Activated B cell treated with CpG ODN at 0.5 μM for 24 hours (primary cell): ENCODE results near the gene RFTN1. TPM values are rescaled to one million over a fixed set of nuclear protein-coding genes. Genes with fewer than 3 reads are reported as not detected.
A peak's percentile ranks its signal among the peaks of the same experiment; 100 is the strongest.

Experiments used
- ATAC-seq: fragments of 200-7000 bp; cut with Tn5 transposase; one replicate; pipeline ENCODE4 v1.10.0; 2021; ENCODE audit warnings: low read depth, mild to moderate bottlenecking, moderate library complexity
- CTCF ChIA-PET: fragments of 350-600 bp; sonication (Branson Sonifier 250); formaldehyde crosslinking; loops from one replicate; lab custom pipeline; 2021; ENCODE audit warnings: antibody characterized with exemption; lab: Charles Lee
- POLR2A ChIA-PET: fragments of 350-600 bp; sonication (Branson Sonifier 250); formaldehyde crosslinking; loops from one replicate; lab custom pipeline; 2021; ENCODE audit warnings: antibody characterized with exemption; lab: Charles Lee
- DNase-seq: peaks from one replicate; pipeline ENCODE4 v3.0.0; 2022
- H3K27ac Mint-ChIP-seq: one replicate; pipeline ENCODE4 v1.8.0; 2020; ENCODE audit warnings: mixed read lengths
- H3K27me3 Mint-ChIP-seq: one replicate; pipeline ENCODE4 v1.8.0; 2021; ENCODE audit warnings: mixed read lengths
- H3K36me3 Mint-ChIP-seq: one replicate; pipeline ENCODE4 v1.8.0; 2021; ENCODE audit warnings: low read depth, mixed read lengths
- H3K4me1 Mint-ChIP-seq: one replicate; pipeline ENCODE4 v1.8.0; 2021; ENCODE audit warnings: mixed read lengths
- H3K4me3 Mint-ChIP-seq: one replicate; pipeline ENCODE4 v1.8.0; 2020; ENCODE audit warnings: mild to moderate bottlenecking, mixed read lengths
- H3K9me3 Mint-ChIP-seq: one replicate; pipeline ENCODE4 v1.8.0; 2020; ENCODE audit warnings: mixed read lengths
- intact Hi-C: fragments of 100-400 bp; cut with micrococcal nuclease; formaldehyde crosslinking; loops from one replicate; pipeline ENCODE4 v1.15.1; 2024
- total RNA-seq: library from RNA; stranded (reverse); gene quantifications from 2 replicates; pipeline ENCODE4 v1.2.3, GENCODE V29; 2022
- TF ChIP-seq, protein P1 (sequence below): fragments of 200-600 bp; IDR thresholded peaks from one replicate; pipeline ENCODE4 v1.8.0; 2022; ENCODE audit warnings: antibody characterized with exemption, mild to moderate bottlenecking

Gene RFTN1
- total RNA-seq, 1 donor from 2014 or later: 365 TPM

DNA sequence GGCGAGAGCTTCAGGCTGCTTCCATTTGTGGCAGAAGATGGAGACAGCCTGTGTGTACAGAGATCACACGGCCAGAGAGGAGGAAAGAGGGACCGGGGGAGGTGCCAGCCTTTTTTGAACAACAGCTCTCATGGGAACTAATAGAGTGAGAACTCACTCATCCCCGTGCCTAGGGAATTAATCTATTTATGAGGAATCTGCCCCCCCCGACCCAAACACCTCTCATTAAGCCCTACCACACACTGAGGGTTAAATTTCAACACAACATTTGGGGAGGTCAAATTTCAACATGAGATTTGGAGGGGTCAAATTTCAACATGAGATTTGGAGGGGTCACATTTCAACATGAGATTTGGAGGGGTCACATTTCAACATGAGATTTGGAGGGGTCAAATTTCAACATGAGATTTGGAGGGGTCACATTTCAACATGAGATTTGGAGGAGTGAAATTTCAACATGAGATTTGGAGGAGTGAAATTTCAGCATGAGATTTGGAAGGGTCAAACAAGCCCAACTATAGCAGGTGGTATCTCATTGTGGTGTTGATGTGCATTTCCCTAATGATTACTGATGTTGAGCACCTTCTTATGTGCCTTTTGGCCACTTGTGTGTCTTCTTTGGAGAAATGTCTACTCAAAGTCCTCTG lies 20.6 kb upstream of the RFTN1 start:
- H3K27ac Mint-ChIP-seq: no peak overlapping the region
- CTCF ChIA-PET: interaction anchor here (1.1 to 1.6 kb wide), 2 partner anchors 18 to 22 kb away, joined by 3 read pairs; no protein-coding TSS in a partner anchor
- H3K36me3 Mint-ChIP-seq: no peaks in the 10 kb centered on the region
- peaks cover 13% of the 10 kb centered on the region for H3K4me1 Mint-ChIP-seq
- POLR2A ChIA-PET: interaction anchor here (2.0 kb wide), 1 partner anchor 22 kb away, joined by 5 read pairs; no protein-coding TSS in a partner anchor
- intact Hi-C loops: no loop called here
- DNase-seq (no peak), ATAC-seq (no peak)
- TF ChIP-seq, protein P1, sequence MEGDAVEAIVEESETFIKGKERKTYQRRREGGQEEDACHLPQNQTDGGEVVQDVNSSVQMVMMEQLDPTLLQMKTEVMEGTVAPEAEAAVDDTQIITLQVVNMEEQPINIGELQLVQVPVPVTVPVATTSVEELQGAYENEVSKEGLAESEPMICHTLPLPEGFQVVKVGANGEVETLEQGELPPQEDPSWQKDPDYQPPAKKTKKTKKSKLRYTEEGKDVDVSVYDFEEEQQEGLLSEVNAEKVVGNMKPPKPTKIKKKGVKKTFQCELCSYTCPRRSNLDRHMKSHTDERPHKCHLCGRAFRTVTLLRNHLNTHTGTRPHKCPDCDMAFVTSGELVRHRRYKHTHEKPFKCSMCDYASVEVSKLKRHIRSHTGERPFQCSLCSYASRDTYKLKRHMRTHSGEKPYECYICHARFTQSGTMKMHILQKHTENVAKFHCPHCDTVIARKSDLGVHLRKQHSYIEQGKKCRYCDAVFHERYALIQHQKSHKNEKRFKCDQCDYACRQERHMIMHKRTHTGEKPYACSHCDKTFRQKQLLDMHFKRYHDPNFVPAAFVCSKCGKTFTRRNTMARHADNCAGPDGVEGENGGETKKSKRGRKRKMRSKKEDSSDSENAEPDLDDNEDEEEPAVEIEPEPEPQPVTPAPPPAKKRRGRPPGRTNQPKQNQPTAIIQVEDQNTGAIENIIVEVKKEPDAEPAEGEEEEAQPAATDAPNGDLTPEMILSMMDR: no peak
- H3K4me3 Mint-ChIP-seq: no peak overlapping the region
- H3K9me3 Mint-ChIP-seq: peaks cover 2% of the 10 kb centered on the region
- no peaks in the 10 kb centered on the region for H3K27me3 Mint-ChIP-seq

DNA sequence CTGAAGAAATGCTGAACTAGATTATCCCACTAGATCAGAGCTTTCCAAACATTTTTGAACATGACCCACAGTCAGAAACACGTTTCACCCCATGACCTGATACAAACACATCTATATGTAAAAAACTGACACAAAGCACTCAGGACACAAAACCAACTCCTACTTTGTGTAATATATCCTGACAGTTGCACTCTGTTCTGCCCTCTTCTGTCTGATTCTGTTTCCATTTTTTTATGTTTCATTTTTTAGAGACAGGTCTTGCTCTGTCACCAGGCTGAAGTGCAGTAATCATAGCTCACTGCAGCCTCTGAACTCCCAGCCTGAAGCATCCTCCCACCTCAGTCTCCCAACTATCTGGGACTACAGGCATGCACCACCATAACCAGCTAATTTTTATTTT lies 15.8 kb upstream of the RFTN1 start:
- ATAC-seq (peak; percentile 54), DNase-seq (no peak)
- Mint-ChIP-seq H3K36me3 (peaks cover 2% of the 10 kb centered on the region), H3K27me3 (no peaks in the 10 kb centered on the region), H3K9me3 (peaks cover 3% of the 10 kb centered on the region), H3K4me1 (peaks cover 14% of the 10 kb centered on the region), H3K4me3 (no peak overlapping the region), H3K27ac (no peak overlapping the region)
- intact Hi-C loops: loop anchor here (1.0 kb wide), 2 partner anchors 17 to 239 kb away; no protein-coding TSS in a partner anchor
- ChIA-PET CTCF (interaction anchor here (0.6 to 2.3 kb wide), 11 partner anchors 13 to 296 kb away, joined by 3 to 18 read pairs (median 3); no protein-coding TSS in a partner anchor), POLR2A (interaction anchor here (0.8 to 1.6 kb wide), 3 partner anchors 13 to 239 kb away, joined by 3 to 9 read pairs (median 4); no protein-coding TSS in a partner anchor)
- TF ChIP-seq, protein P1: no peak

DNA sequence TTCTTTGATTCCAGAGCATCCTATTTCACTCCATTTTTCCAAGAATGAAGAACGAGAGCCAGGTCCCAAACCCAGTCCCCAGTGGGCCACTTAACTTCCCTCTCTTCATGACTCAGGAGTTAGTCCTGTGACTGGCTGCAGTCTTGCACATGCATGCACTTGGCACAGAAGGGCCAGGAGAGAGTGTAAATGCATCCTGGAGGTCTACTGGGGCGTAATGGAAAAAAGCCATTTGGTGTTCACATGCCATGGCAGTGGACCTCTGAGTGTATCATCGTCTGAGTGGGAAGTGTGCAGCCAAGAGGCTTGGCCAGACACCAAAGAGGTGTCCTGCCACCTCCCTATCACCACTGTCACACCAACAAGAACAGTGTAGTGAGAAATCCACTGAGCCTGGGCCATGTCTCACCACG lies 15.1 kb upstream of the RFTN1 start:
- Mint-ChIP-seq H3K36me3 (peaks cover 2% of the 10 kb centered on the region), H3K27me3 (no peaks in the 10 kb centered on the region), H3K27ac (no peak overlapping the region), H3K4me1 (peaks cover 21% of the 10 kb centered on the region), H3K9me3 (peaks cover 3% of the 10 kb centered on the region), H3K4me3 (no peak overlapping the region)
- ATAC-seq (no peak), DNase-seq (no peak)
- POLR2A ChIA-PET: interaction anchor here (0.8 to 1.6 kb wide), 3 partner anchors 12 to 238 kb away, joined by 3 to 9 read pairs (median 4); no protein-coding TSS in a partner anchor
- intact Hi-C loops: no loop called here
- CTCF ChIA-PET: interaction anchor here (1.3 to 2.3 kb wide), 5 partner anchors 12 to 238 kb away, joined by 3 to 18 read pairs (median 7); no protein-coding TSS in a partner anchor
- TF ChIP-seq, protein P1: no peak

DNA sequence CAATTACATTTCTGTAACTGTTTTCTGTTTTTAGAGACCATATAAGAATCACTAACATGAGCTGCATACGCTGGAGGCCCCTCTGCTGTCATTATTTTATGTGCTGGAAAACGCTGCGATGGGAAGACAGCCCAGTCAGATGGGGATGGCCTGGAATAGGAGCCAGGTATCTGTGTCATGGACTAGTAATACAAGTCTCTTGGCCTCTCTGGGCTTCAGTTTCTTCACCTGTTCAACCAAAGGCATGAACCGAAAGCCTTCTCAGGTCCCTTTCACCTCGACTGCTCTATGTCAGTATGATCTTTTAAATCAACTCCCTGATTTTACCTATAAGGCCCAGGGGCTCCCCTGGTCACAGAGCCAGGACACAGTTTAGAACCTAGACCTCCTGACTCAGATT lies 14.6 kb upstream of the RFTN1 start:
- TF ChIP-seq, protein P1: no peak
- H3K36me3 Mint-ChIP-seq: peaks cover 2% of the 10 kb centered on the region
- peaks cover 26% of the 10 kb centered on the region for H3K4me1 Mint-ChIP-seq
- ChIA-PET CTCF (interaction anchor here (1.0 to 3.0 kb wide), 3 partner anchors 11 to 238 kb away, joined by 3 to 10 read pairs (median 5); no protein-coding TSS in a partner anchor), POLR2A (interaction anchor here (1.6 to 8.7 kb wide), 2 partner anchors 15 to 238 kb away, joined by 3 to 137 read pairs; partner anchors contain the start of gene RFTN1)
- DNase-seq: no peak
- no peak for ATAC-seq
- no peak overlapping the region for H3K4me3 Mint-ChIP-seq
- H3K27ac Mint-ChIP-seq: no peak overlapping the region
- H3K9me3 Mint-ChIP-seq: peaks cover 3% of the 10 kb centered on the region
- no peaks in the 10 kb centered on the region for H3K27me3 Mint-ChIP-seq
- intact Hi-C loops: no loop called here

DNA sequence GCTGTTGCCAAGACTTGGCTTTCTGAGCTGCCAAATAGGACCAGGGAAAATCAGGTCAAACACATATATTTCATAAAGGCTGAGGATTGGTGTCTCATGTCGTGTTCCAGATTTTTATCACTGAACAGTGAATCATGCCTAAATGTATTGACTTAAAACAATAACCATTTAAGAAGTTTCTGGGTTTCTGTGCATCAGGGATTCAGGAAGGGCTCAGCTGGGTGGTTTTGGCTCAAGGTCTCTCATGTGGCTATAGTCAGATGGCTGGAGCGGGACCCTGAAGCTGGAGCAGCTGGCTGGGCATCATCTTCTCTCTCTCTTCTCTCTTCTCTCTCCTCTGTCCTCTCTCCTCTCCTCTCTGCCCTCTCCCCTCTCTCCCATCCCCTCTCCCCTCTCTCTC lies 10.7 kb upstream of the RFTN1 start:
- peaks cover 12% of the 10 kb centered on the region for H3K9me3 Mint-ChIP-seq
- TF ChIP-seq, protein P1: no peak
- POLR2A ChIA-PET: interaction anchor here (8.7 kb wide), 1 partner anchor 11 kb away, joined by 137 read pairs; the partner anchor contains the start of gene RFTN1
- H3K27ac Mint-ChIP-seq: no peak overlapping the region
- no peak for ATAC-seq
- H3K4me3 Mint-ChIP-seq: no peak overlapping the region
- H3K27me3 Mint-ChIP-seq: no peaks in the 10 kb centered on the region
- H3K36me3 Mint-ChIP-seq: peaks cover 2% of the 10 kb centered on the region
- no peak for DNase-seq
- peaks cover 59% of the 10 kb centered on the region for H3K4me1 Mint-ChIP-seq
- CTCF ChIA-PET: no interaction called here
- intact Hi-C loops: no loop called here
